ENCODE results near the gene MED29. TPM values are rescaled to one million over a fixed set of nuclear protein-coding genes. Genes with fewer than 3 reads are reported as not detected.

MED29 gene
- total RNA-seq, 1 donor from 2014 or later, result 46.8 TPM

DNA sequence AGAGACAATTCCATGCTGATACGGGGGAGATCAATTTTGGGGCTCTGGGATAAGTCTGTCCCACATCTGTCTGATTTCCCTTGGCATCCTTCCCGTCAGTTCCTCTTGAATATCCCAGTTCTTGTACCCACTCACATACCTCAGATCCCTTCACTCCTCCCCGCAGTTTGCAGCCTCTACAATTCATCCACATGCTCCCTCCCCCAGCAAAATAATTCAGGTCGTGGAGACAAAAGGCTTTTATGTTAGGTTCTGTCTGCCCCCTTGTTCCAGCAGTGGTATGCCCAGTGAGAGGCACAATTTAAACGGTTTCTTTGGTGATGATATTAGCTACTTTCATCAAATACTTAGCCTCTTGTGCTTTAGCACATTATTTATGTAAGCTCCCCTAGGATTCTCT lies 35.0 kb downstream of the MED29 start:
- intact Hi-C loops (cut with micrococcal nuclease), result no loop called here

DNA sequence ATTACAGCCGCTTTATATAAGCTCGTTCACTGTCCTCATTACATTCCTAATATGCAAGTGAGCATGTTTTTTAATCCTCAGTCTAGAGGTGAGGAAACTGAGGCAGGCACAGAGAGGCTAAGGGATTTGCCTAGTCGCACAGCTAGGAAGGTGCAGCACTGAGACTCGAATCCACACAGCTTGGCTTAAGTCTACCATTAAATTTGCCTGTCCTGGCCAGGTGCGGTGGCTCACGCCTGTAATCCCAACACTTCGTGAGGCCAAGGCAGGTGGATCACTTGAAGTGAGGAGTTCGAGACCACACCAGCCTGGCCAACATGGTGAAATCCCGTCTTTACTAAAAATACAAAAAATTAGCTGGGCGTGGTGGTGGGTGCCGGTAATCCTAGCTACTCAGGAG lies 36.5 kb downstream of the MED29 start:
- intact Hi-C loops (cut with micrococcal nuclease), result no loop called here

DNA sequence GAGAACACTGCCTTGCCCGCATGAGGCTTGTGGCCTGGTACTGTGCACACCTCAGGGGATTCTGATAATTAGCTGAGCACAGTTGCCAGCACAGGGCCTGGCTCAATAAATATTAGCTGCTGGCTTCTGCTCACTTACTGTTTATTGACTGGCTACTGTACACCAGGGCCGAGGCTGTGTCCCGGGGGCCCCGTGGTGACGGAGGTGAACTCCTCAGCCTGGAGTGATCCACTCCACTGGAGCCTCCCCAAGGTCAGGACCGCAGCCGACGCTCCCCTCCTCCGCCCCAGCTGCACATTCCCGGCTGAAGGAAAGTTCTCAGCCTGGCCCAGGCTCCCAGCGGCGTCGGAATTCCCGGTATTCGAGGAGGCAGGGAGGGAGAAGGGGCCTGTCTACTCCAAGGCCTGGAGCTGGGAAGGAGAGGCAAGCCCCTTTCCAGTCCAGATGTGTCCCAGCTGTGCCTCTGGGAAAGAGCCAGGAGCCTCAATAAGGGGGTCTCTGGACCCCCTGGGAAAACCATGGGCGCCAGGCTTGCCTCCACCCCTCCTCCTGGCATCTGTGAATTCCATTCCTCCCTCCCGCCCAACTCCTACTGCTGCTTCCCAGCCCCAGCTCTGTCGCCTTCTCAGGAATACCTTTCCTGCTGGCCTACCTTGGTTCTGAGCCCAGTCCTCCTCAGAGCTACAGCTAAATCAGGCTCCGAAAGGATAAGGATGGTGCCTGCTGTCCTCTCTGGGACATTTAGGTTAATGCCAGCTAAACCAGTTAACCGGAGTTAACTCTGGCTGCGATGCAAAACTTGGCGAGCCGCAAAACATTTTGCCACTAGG lies 37.3 kb downstream of the MED29 start:
- intact Hi-C loops (cut with micrococcal nuclease), result no loop called here

DNA sequence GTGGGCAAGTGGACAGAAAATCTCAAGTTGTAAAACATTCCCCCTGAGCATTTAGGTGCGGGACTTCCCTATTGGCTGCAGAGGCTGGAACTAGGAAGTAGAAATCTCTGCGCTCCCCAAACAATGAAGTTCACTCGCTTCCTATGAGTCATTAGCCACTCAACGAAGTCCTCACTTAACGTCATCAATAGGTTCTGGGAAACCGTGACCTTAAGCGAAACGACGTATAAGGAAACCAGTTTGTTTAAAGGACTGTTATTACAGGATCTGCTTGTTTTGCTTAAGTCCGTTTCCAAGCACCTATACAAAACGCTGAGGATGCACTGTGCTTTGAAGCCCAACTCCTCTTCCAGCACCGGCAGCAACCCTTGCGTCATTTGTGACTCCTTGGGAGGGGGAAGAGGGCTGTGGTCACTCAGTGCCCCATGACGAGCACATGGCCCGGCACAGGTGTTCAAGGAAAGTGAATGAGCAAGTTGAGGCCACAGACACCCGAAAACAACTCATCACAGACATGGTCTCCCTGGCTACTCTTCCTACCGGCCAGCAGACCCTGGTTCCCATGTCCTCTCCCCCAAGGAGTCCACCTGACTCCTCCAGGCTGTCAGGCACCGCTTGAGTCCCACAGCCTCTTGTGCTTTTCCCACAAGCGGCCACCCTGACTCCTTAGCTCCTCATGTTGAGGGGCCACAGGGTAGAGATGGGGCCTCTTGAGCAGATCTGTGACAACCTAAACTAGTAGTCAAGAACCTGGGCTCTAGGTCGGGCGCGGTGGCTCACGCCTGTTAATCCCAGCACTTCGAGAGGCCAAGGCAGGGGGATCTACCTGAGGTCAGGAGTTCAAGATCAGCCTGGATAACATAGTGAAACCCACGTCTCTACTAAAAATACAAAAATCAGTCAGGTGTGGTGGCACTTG lies 39.8 kb downstream of the MED29 start:
- intact Hi-C loops (cut with micrococcal nuclease), result loop anchor here (1.0 to 10.0 kb wide), 4 partner anchors 14 to 1056 kb away; partner anchors contain the start of genes PLEKHG2, PSMD8 and SUPT5H

DNA sequence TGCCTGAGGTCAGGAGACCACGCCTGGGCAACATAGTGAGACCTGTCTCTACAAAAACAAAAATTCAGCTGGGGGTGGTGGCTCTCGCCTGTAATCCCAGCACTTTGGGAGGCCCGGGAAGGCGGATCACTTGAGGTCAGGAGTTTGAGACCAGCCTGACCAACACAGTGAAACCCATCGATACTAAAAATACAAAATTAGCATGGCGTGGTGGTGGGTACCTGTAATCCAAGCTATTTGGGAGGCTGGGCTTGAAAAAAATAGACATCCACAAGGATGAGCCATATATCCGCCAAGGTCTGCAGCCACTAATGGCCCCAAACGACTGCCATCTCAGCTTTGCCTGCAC lies 41.5 kb downstream of the MED29 start:
- intact Hi-C loops (cut with micrococcal nuclease), result loop anchor here (10.0 kb wide), 1 partner anchor 1058 kb away; the partner anchor contains the start of gene PSMD8

DNA sequence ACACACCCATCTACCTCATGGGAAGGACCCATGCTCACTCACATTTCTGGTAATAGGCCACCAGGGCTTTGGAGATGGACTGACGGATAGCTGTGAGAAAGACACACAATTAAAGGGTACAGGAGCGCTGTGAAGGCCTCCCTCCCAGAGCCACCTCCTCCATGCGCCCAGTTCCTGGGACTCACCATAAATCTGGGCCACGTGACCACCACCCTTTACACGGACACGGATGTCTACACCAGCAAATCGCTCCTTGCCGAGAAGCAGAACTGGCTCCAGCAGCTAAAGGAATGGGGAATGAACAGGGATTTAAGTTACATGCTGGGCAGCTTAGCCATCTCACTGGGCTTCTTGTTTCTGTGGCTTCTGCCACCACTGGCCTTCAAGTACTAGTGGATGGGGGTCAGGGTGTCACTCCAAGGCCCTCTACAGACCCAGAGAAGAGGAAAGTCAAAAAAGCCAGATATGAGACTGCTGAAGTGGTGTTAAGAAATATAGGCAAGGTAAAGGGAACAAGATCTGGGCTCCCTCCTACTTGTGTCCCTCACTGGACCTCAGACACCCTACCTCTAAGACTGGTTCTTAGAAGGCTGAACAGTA lies 42.4 kb downstream of the MED29 start:
- intact Hi-C loops (cut with micrococcal nuclease), result loop anchor here (10.0 kb wide), 1 partner anchor 1059 kb away; the partner anchor contains the start of gene PSMD8

DNA sequence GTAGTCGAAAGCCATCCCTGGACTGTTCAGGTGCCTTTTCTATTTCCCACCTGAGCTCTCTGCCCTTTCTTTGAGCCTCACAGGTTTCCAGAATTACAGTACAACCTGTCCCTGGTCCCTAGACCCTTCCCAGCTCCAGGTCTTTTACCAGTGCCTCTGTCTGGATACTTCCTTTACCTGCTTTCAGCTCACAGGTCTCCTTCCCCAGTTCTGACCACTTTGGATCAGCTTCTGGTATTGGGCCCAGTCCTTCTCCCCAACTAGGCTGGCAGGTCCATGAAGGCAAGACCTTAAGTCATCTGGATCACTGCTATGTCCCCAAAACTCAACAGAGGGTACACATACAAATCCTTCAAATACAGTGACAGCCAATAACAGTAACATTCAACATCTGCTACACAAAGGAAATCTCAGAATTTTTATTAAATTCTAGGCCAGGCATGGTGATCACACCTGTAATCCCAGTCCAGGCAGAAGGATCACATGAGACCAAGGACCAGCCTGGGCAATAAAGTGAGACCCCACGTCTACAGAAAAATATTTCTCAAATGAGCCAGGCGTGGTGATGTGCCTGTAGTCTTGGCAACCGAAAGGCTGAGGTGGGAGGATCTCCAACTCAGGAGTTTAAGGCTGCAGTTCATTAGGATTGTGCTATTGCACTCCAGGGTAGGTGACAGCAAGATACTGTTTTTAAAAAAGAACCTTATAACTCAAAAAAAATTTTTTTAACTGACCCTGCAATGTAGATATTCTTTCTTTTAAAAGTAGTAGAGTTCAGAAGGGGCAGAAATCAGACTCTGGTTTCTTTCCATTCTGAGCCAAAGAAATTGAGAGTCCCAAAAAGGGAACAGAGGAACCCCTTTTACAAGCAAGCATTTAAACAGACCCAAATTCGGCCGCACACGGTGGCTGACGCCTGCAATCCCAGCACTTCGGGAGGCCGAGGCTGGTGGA lies 43.2 kb downstream of the MED29 start:
- intact Hi-C loops (cut with micrococcal nuclease), result loop anchor here (1.0 to 10.0 kb wide), 3 partner anchors 22 to 1060 kb away; partner anchors contain the start of genes MED29, PAF1, PLEKHG2 and PSMD8

DNA sequence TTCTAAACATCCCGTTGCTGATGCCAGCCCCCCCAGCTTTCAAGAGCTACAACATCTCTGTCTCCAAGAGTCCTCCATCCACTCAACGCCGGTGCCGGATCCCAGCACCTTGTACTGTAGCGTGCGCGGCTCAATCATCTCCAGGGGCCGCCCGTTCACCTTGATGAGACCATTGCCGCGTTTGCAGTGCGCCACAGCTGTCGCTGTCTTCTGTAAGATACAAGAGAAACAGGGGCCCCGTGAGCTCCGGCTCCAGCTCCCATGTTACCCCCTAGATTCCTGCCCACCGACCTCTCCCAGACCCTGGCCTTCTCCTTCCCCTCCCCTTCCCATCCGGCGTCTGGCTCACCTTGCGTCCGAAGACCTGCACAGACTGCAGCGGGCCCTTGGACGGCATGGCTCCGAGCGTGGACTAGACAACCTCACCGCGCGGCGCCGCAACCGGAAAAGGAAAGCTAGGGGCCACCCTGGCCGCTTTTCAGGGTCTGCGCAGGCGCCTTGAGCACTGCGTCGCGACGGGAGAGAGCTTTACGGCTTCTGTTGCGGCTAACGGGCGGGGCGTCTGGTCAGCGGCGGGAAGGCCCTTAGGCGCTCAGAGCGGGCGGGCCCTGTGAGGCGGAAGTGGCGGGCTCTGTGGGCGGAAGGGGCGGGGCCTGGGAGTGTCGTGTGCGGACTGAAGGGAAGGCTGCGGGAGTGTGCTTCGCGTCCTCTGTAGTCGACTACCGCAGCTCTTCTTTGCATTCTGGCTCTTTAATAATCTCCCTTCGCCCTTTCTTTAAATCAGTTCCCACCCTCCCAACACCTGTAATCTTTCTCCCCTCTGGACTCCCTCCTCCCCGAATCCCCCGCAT lies 44.5 kb downstream of the MED29 start, which contains the start of gene RPS16:
RPS16 (minus strand) TSS at position 451 of the 851 bp plus-strand sequence; CDS start at position 397, 54 bp downstream.
- intact Hi-C loops (cut with micrococcal nuclease), result loop anchor here (1.0 to 10.0 kb wide), 5 partner anchors 10 to 1061 kb away; partner anchors contain the start of genes EID2B, MED29, PAF1 and PLEKHG2

DNA sequence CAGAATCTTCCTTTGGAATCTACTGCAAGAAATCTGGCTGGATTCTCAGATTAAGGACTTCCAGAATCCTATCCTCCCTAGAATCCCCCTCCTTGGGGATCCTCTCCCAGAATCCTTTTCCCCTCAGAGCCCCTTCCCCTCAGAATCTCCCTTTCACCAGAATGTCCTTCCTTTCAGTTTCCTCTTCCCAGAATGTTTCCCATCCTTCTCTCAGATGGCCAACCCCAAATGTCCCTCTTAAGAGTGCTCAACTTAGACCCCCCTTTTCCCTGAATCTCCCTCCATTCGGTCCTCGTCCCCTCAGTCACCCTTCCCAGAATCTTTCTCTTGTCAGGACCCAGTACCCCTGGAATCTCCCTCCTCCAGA lies 45.2 kb downstream of the MED29 start:
- intact Hi-C loops (cut with micrococcal nuclease), result loop anchor here (1.0 to 10.0 kb wide), 3 partner anchors 9 to 1062 kb away; partner anchors contain the start of genes EID2B, PSMD8 and SUPT5H

DNA sequence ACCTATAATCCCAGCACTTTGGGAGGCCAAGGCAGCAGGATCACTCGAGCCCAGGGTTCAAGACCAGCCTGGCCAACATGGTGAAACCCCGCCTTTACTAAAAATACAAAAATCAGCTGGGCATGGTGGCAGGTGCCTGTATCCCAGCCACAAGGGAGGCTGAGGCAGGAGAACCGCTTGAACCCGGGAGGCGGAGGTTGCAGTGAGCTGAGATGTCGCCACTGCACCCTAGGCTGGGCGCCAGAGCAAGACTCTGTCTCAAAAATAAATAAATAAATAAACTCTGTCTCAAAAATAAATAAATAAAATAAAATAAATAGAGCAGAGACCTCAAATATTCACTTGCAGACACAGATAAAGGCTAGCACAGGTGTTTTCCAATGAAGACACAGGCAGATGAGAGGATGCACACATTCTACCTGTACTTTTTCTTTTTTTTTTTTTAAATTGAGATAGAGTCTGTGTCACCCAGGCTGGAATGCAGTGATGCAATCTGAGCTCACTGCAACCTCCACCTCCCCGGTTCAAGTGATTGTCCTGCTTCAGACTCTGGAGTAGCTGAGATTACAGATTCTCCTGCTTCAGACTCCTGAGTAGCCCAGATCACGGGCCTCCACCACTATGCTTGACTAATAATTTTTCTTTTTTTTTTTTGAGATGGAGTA lies 47.2 kb downstream of the MED29 start:
- intact Hi-C loops (cut with micrococcal nuclease), result loop anchor here (10.0 kb wide), 1 partner anchor 1064 kb away; the partner anchor contains the start of gene PSMD8

DNA sequence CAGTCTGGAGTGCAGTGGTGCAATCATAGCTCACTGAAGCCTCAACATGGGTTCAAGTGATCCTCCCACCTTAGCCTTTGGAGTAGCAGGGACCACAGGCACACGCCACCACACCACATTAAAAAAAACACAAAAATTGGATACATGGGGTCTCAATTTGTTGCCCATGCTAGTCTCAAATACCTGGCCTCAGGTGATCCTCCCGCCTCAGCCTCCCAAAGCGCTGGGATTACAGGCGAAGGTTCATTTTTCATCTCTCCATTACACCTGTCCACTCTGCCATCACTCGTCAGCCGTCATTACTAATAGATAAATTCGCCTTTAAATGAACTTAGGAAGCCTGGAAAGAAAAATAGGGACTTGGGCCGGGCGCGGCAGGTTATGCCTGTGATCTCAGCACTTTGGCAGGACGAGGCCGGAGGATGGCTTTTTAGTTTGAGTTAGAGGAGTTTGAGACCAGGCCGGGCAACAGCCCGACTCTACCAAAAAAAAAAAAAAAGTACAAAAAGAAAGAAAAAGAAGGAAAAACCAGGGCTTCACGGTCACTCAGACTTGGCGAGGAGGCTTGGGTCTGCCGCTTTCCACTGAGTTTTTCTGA lies 53.5 kb downstream of the MED29 start:
- intact Hi-C loops (cut with micrococcal nuclease), result loop anchor here (1.0 to 5.0 kb wide), 12 partner anchors 8 to 904 kb away; partner anchors contain the start of genes C19orf47, EID2, EID2B and FBL

DNA sequence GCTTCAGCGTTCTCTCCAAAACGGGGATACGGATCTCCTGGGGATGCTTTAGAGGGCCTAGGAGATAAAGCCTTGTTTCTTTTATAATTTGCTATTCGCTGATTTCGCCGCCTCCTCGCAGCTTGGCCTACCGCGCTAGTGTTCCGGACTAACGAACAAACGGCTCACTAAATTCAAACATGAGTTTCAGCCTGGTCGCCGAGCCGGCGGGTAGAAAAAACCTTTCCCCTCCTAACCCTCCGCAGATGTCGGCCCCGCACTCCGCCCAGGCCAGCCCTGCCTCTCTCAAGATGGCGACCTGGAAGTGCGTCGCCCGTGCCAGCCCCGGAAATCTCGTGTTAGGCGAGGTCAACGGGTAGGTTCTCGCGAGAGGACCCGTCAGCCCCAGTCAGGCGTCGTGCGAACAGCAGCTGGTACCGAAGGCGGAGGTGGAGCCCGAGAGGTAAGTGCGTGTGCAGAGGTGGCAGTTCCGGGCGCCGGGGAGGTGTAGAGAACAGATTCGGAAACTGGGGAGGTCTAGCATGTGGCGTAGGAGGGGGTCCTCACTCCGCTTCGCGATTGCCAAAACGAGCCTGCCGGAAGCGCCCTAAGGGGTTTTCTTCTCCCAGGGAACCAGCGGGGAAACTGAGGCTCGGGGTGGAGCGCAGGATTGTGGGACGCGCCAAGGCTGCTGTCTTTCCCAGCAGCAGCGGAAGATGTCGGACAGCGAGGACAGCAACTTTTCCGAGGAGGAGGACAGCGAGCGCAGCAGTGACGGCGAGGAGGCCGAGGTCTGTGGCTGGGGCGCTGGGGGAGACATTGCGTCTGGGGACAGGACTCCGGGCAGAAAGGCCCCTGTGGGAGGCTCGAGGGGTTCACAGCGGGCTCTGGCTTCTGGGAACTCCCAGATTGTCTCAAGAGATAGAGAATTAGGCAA lies 54.3 kb downstream of the MED29 start, which contains the start of gene SUPT5H:
SUPT5H (plus strand) TSS at position 387 of the 916 bp plus-strand sequence; CDS start at position 696, 309 bp downstream.
- intact Hi-C loops (cut with micrococcal nuclease), result loop anchor here (1.0 to 5.0 kb wide), 12 partner anchors 9 to 903 kb away; partner anchors contain the start of genes C19orf47, EID2, EID2B and FBL

DNA sequence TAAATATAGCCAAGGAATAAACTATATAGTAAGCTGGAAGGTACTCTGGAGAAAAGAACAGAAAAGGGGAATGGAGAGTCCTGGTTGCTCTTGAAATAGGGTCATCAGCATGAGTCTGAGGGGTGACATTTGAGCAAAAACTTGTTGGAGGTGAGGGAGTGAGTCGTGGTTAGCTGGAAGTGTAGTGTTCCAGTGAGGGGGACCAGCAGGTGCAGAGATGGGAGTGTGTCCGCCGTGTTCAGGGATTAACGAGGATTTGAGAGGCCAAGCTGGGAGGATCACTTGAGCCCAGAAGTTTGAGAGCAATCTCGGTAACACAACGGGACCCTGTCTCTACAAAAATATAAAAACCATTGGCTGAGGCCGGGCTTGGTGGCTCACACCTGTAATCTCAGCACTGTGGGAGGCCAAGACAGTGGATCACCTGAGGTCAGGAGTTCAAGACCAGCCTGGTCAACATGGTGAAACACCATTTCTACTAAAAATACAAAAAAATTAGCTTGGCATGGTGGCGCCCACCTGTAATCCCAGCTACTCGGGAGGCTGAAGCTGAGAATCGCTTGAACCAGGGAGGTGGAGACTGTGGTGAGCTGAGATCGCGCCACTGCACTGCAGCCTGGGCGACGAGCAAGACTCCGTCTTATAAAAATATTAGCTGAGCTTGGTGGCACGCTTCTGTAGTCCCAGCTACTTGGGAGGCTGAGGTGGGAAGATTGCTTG lies 55.3 kb downstream of the MED29 start:
- intact Hi-C loops (cut with micrococcal nuclease), result loop anchor here (5.0 kb wide), 1 partner anchor 401 kb away; the partner anchor contains the start of gene FBL

DNA sequence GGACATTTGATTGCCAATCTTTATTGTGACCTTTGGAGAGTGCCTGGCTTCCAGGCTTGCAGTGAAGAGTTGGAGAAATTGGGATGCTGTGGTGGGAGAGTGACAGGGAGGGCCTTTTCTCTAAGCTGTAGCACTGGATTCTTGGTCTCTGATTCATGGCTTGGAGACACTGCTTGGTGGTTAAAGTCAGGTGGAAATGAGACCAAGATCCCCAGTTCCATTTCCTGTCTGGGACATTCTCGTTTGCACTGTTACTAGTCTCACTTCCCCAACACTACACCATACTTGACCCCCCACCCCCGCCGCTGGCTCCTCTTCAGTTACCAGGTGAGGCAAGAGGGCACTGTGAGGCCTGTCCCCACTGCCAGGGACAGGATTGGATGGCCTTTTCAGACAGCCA lies 57.1 kb downstream of the MED29 start:
- intact Hi-C loops (cut with micrococcal nuclease), result loop anchor here (5.0 kb wide), 1 partner anchor 399 kb away; the partner anchor contains the start of gene FBL

DNA sequence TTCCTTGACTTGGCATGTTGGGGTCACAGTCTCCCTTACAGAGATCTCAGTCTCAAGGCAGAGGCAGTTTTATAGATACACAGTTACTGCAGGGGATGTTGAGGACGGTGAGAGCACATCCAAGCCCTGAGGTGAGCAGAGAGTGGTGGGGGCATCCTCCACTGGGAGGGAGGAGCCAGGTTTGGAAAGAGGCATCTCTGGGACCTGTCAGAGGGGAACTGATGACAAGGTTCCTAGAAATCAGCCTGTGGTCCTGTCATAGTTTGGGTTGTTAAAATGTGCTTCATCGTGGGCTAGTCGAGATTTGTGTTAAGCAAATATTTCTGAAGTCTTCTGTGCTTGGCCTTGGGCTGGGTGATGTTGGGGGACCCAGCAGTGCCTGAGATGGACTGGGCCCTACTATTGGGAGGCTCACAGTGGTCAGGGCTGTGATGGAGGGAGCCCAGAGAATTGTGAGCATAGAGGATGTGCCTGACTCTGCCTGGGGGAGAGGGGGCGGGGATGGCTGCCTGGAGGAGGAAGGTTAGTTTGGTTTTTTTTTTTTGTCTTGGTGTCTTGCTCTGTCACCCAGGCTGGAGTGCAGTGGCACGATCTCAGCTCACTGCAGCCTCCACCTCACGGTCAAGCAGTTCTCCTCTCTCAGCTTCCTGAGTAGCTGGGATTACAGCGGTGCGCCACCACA lies 58.1 kb downstream of the MED29 start:
- intact Hi-C loops (cut with micrococcal nuclease), result loop anchor here (5.0 kb wide), 1 partner anchor 398 kb away; the partner anchor contains the start of gene FBL
